ENCODE results near the gene BRAF. TPM values are rescaled to one million over a fixed set of nuclear protein-coding genes. Genes with fewer than 3 reads are reported as not detected.
"Not testable (repeated sequence)": the region's sequence is repeated elsewhere in the genome, so short reads cannot be mapped to it uniquely, and the experiment has no call there.

Gene BRAF
- total RNA-seq: 42.6 TPM

DNA sequence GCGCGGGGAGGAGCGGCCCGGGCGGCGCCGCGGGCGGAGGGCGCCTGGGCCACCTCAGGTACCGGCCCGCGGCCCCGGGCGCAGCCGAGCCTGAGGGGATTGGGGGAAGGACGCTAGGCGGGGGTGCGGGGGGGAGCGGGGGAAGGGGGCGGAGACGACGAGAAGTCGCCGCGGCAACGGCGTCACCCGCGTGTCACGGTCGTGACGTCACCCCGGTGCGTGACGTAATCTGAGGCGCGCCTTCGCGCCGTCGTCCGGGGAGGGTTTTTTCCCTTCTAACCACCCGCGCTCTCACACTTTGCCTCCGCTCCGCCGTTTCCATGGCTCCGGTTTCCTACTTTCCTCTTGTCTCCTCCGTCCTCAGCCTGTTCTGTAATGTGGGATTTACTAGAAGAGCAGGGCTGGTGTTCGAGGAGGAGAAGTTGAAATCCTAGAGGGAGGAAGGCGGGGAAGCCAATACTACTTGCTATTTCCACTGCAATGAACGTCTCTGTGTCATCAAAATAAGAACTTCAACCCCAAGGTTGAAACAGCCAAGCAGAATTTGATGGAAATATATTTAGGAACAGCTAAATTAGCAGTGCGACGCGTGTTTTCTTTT, at the start of gene BRAF:
Gene BRAF, minus strand, starts transcription at position 109 of the 601 bp plus-strand sequence. CDS start 226 bp downstream, outside the sequence.
- DNase-seq: peak; percentile 96

- no peak for DNase-seq
Measured at GRCh38 chr7:140972876-140973829, 48.4 kb upstream of the BRAF start.

GRCh38 chr7:140972344-140972743, 47.6 kb upstream of the BRAF start:
- DNase-seq: no peak

GRCh38 chr7:140967438-140967837, 42.7 kb upstream of the BRAF start:
- no peak for DNase-seq

- DNase-seq: no peak
Measured at GRCh38 chr7:140966561-140967233, 42.0 kb upstream of the BRAF start.

- no peak for DNase-seq
Measured at GRCh38 chr7:140961117-140961516, 36.4 kb upstream of the BRAF start.

GRCh38 chr7:140956997-140957396, 32.3 kb upstream of the BRAF start:
- not testable (repeated sequence) for DNase-seq

DNA sequence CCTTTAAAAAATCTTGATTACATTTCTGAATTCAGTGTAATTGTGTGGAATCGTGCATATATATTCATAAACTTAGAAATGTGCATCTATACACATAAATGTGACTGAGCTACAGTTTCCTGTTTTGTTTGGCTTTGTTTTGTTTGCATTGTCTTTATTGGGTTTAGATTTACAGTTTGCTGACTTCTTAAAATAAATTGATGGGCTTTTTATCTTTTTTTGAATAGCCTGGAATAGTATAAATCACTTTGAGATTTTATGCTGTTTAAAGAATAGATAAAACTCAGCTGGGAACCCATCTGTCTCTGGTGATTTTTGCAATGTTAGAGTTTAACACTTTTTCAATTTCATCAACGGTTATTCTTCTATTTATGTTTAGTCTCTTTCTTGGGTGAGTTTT, 21.2 kb upstream of the BRAF start:
- DNase-seq: no peak

DNA sequence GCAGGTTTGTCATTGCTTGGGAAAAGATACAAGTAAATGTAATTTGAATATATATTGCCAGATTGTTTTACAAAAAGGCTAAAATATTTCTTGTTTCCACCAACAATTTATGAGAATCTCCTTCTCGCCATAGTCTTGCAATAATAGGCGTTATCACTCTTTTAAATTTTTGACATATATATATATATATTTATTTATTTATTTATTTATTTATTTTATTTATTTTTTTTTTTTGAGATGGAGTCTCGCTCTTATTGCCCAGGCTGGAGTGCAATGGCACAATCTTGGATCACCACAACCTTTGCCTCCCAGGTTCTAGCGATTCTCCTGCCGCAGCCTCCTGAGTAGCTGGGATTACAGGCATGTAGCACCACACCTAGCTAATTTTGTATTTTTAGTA, 17.5 kb upstream of the BRAF start:
- DNase-seq: not testable (repeated sequence)

DNA sequence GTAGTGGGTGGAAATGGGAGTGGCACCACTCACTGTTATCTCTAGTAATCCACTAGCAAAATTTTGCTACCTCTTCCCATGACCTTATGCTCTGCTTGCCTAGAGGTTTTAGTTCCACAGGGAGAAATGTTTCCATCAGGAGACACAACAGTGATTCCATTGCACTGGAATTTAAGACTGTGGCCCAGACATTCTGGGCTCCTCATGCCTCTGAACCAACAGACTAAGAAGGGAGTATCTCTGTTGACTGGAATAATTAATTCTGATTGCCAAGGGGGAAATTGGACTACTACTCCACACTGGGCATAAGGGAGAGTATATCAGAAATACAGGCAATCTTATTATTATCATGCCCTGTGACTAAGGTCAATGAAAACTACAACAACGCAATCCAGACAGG, 16.2 kb upstream of the BRAF start:
- no peak for DNase-seq

- no peak for DNase-seq
Measured at GRCh38 chr7:140937702-140938264, 13.1 kb upstream of the BRAF start.

DNA sequence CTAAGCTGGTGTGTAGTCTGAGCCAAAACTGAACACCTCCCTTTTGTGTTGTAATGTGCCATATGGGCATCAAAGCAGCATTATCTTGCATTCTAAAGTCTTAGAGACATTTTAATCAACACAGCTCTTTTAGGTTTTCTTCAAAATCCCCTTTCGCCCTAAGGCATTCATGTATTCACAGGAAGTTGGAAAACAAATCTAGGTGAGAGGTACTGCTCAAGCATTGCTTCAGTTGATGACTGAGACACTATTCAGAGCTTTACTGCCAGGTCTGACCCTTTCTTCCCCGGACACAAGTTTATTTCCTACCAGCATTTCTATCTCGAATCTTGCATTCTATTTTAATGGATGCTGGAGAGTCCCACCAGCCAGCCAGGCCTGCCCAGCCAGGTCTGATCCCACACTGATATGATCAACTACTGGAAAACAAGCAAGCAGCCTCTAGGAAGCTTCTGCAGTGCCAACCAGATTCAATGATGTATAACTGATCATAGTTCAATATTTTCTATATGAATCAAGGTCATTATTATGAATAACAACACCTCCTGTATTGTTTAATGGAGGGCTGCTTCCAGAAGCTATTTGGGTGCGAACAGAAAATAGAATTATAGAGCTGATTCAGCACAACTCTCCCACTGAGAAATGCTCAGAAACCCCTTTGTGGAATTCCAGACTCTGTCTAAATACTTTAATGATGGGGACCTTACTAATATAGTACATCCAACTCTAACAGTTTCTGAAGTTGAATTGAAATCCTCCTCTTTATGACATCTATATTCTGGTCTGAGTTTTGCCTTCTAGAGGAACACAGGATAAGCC, 4.0 kb upstream of the BRAF start:
- DNase-seq: no peak

DNA sequence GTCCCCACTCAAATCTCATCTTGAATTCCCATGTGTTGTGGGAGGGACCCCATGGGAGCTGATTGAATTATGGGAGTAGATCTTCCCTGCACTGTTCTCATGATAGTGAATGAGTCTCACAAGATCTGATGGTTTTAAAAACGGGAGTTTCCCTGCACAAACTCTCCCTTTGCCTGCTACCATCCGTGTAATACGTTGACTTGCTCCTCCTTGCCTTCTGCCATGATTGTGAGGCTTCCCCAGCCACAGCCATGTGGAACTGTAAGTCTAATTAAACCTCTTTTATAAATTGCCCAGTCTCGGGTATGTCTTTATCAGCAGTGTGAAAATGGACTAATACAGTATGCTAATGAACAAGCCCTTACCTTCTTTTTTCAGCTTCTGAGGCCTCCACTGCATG, 3.2 kb upstream of the BRAF start:
- not testable (repeated sequence) for DNase-seq

DNA sequence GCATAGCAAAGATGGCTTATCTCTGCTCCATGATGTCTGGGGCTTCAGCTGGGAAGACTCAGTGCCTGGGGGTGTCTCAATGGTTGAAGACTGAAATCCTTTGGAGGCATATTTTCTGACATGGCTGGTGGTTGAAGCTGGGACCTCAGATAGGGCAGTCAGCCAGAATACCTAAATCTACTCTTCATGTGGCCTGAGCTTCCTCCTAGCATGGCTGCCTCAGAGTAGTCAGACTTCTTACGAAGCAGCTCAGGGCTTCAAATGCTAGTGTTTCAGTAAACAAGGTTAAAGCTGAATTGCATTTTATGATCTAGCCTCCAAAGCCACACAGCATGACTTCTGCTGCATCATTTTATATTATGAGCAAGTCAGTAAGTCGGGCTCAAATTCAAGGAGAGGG, 2.6 kb upstream of the BRAF start:
- no peak for DNase-seq

- no peak for DNase-seq
Measured at GRCh38 chr7:140926021-140926817, 1.5 kb upstream of the BRAF start.

DNA sequence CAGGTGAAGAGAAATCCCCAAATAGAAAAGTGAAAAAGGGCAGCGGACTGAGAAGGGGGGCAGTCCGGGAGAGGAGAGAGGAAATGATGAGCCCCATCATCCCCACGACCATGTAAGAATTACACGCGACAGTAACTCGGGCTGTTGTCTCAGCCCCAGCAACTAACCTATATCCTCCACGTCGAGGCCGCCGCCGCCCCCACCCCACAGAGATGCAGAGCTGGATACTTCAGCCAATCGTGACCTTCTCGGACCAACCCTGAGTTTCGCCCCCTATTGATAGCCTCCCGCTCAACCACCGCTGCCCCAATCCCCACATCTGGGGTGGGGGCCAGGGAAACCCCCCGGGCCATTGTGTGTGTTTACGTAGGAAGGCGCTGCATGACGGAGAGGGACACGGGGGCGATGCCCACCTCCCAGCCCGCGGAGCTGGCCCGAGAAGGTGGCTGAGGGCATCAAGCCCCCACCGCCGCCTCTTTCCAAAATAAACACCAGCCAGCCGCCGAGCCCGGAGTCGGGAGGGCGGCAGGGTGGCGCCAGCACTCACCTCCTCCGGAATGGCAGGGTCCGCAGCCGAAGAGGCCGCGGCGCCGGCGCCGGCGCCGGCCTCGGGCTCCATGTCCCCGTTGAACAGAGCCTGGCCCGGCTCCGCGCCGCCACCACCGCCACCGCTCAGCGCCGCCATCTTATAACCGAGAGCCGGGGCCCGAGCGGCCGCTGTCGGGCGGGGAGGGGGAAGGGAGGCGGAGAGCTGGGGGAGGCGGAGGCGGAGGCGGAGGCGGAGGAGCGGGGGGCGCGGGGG, 509 bp downstream of the BRAF start:
- peak; percentile 88 for DNase-seq

GRCh38 chr7:140923358-140924006, 1.2 kb downstream of the BRAF start:
- peak; percentile 55 for DNase-seq

DNA sequence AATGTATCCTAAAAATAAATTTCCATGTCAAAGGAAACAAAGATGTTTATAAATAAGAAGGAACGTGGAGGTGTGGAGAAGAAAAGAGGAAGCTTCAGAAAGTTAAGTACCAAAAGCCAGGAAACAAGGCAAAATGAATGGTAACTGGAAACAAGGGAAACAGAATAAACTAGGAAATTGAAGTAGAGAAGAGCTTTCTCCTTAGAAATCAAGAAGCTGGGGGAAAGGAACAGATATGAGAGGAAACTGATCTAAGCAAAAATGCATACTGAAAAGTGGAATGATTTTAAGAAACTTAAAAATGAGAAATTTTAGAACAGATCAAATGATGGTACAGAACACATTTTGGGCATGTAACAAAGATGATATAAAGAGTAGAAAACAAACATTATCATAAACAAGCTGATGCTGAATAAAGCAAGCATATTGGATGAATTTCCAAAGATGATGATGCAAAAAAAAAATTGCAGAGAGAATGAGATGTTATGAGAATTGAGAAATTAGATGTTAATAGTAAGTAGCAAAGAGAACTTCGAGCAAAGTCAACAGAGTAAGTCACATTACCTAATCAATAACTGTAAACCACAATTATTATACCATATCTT, 1.9 kb downstream of the BRAF start:
- no peak for DNase-seq

- DNase-seq: no peak
Measured at GRCh38 chr7:140920745-140921144, 4.0 kb downstream of the BRAF start.

Data from tongue (tissue), 2 donors.